Measurements from ENCODE around the gene NNAT.

- no peak for TF ChIP-seq CTCF (IDR thresholded peaks at IDR 0.05)
- no peak for TF ChIP-seq EZH2 (IDR thresholded peaks at IDR 0.05; ENCODE audit: borderline replicate concordance, insufficient read depth, low read depth, low read length, poor library complexity, severe bottlenecking)
Measured at GRCh38 chr20:37552415-37552814, 31.4 kb downstream of the NNAT start.

Data from B cell (primary cell).